H9 (cell line): ENCODE data around the gene PLP2. TPM values are rescaled to one million over a fixed set of nuclear protein-coding genes. Genes with fewer than 3 reads are reported as not detected.

Experiments
- DNase-seq: peaks from one replicate; pipeline ENCODE4 v3.0.0-alpha.2; 2017
- H2AFZ ChIP-seq: one replicate; pipeline ENCODE4 v1.6.1; 2013; ENCODE audit warnings: mild to moderate bottlenecking, low read length, control low read depth, moderate library complexity
- H2AK5ac ChIP-seq: 2 replicates; pipeline ENCODE4 v1.6.1; 2013; ENCODE audit warnings: low read length, control low read depth, mixed read lengths; ENCODE audit not compliant: insufficient read length
- H2BK120ac ChIP-seq: one replicate; pipeline ENCODE4 v1.6.1; 2013; ENCODE audit warnings: low read depth, mild to moderate bottlenecking, low read length, control low read depth, inconsistent platforms; ENCODE audit not compliant: poor library complexity, severe bottlenecking
- H2BK12ac ChIP-seq: 2 replicates; pipeline ENCODE4 v1.6.1; 2013; ENCODE audit warnings: low read length, control low read depth, mixed read lengths, low read depth; ENCODE audit not compliant: insufficient read length
- H2BK15ac ChIP-seq: 2 replicates; pipeline ENCODE4 v1.6.1; 2013; ENCODE audit warnings: low read depth, low read length, control low read depth
- H2BK20ac ChIP-seq: one replicate; pipeline ENCODE4 v1.6.1; 2013; ENCODE audit warnings: low read depth, mild to moderate bottlenecking, low read length, control low read depth, inconsistent platforms; ENCODE audit not compliant: poor library complexity, severe bottlenecking
- H2BK5ac ChIP-seq: 2 replicates; pipeline ENCODE4 v1.6.1; 2013; ENCODE audit warnings: low read length, control low read depth, mixed read lengths; ENCODE audit not compliant: insufficient read length
- H3K14ac ChIP-seq: 2 replicates; pipeline ENCODE4 v1.6.1; 2013; ENCODE audit warnings: low read length, control low read depth; ENCODE audit not compliant: insufficient read depth
- H3K18ac ChIP-seq: 2 replicates; pipeline ENCODE4 v1.6.1; 2013; ENCODE audit warnings: low read depth, mild to moderate bottlenecking, mixed read lengths, low read length, control low read depth; ENCODE audit not compliant: insufficient read length
- H3K23ac ChIP-seq: 2 replicates; pipeline ENCODE4 v1.6.1; 2013; ENCODE audit warnings: low read length, control low read depth, mixed read lengths, low read depth; ENCODE audit not compliant: insufficient read length
- H3K23me2 ChIP-seq: 2 replicates; pipeline ENCODE4 v1.6.1; 2013; ENCODE audit warnings: low read depth, mild to moderate bottlenecking, mixed read lengths, low read length, control low read depth; ENCODE audit not compliant: insufficient read length, poor library complexity, severe bottlenecking
- H3K27ac ChIP-seq: 2 replicates; pipeline ENCODE4 v1.5.1; 2013; ENCODE audit warnings: low read length, control low read depth, mixed read lengths, low read depth; ENCODE audit not compliant: insufficient read length
- H3K27me3 ChIP-seq: 2 replicates; pipeline ENCODE4 v1.6.1; 2013; ENCODE audit warnings: low read length, control low read depth, inconsistent platforms; ENCODE audit not compliant: insufficient read depth
- H3K4ac ChIP-seq: 2 replicates; pipeline ENCODE4 v1.6.1; 2013; ENCODE audit warnings: low read depth, mild to moderate bottlenecking, control low read depth, inconsistent platforms, low read length, moderate library complexity
- H3K4me1 ChIP-seq: 2 replicates; pipeline ENCODE4 v1.6.1; 2013; ENCODE audit warnings: low read length, control low read depth, inconsistent platforms; ENCODE audit not compliant: insufficient read depth
- H3K4me2 ChIP-seq: 2 replicates; pipeline ENCODE4 v1.6.1; 2013; ENCODE audit warnings: low read length, control low read depth, mixed read lengths; ENCODE audit not compliant: insufficient read length, insufficient read depth
- H3K56ac ChIP-seq: 2 replicates; pipeline ENCODE4 v1.6.1; 2013; ENCODE audit warnings: low read depth, mild to moderate bottlenecking, mixed read lengths, low read length, control low read depth; ENCODE audit not compliant: insufficient read length
- H3K79me1 ChIP-seq: 2 replicates; pipeline ENCODE4 v1.6.1; 2013; ENCODE audit warnings: low read depth, mild to moderate bottlenecking, moderate library complexity, low read length, control low read depth, inconsistent platforms; ENCODE audit not compliant: insufficient read depth, poor library complexity, severe bottlenecking
- H3K79me2 ChIP-seq: 2 replicates; pipeline ENCODE4 v1.6.1; 2013; ENCODE audit warnings: low read length, control low read depth, inconsistent platforms; ENCODE audit not compliant: insufficient read depth
- H3K9ac ChIP-seq: 2 replicates; pipeline ENCODE4 v1.6.1; 2013; ENCODE audit warnings: low read length, control low read depth, mixed read lengths; ENCODE audit not compliant: insufficient read length; ENCODE audit errors: extremely low read depth
- H3K9me3 ChIP-seq: one replicate; pipeline ENCODE4 v1.6.1; 2013; ENCODE audit warnings: low read depth, low read length, inconsistent platforms; ENCODE audit not compliant: control insufficient read depth
- H3T11ph ChIP-seq: one replicate; pipeline ENCODE4 v1.6.1; 2013; ENCODE audit warnings: mild to moderate bottlenecking, low read length, control low read depth, inconsistent platforms
- H4K20me1 ChIP-seq: one replicate; pipeline ENCODE4 v1.6.1; 2013; ENCODE audit not compliant: control insufficient read depth, insufficient read length, insufficient read depth
- H4K5ac ChIP-seq: 2 replicates; pipeline ENCODE4 v1.6.1; 2013; ENCODE audit warnings: low read depth, mild to moderate bottlenecking, mixed read lengths, low read length, control low read depth; ENCODE audit not compliant: insufficient read length
- H4K8ac ChIP-seq: replicated peaks from 2 replicates; pipeline ENCODE4 v1.6.1; 2013; ENCODE audit warnings: low read length, control low read depth, mixed read lengths, low read depth; ENCODE audit not compliant: insufficient read length
- H4K91ac ChIP-seq: 2 replicates; pipeline ENCODE4 v1.6.1; 2013; ENCODE audit warnings: low read depth, mild to moderate bottlenecking, moderate library complexity, mixed read lengths, low read length, control low read depth; ENCODE audit not compliant: insufficient read length
- H3K27ac Mint-ChIP-seq, 3 experiments: 2 replicates in 2 of 3; 3 replicates in 1 of 3; pipeline ENCODE4 v1.8.0; 2020 to 2021; ENCODE audit warnings: mixed read lengths in 3 of 3, mild to moderate bottlenecking in 1 of 3, moderate library complexity in 1 of 3
- H3K27me3 Mint-ChIP-seq: 2 replicates; pipeline ENCODE4 v1.8.0; 2021; ENCODE audit warnings: low read depth, mild to moderate bottlenecking, moderate library complexity, mixed read lengths
- H3K36me3 Mint-ChIP-seq, 3 experiments: 2 replicates in 2 of 3; 3 replicates in 1 of 3; pipeline ENCODE4 v1.8.0; 2020 to 2021; ENCODE audit warnings: low read depth in 3 of 3, mixed read lengths in 3 of 3; ENCODE audit not compliant: insufficient read depth in 1 of 3
- H3K4me1 Mint-ChIP-seq, 2 experiments: 2 replicates each; pipeline ENCODE4 v1.8.0; 2020; ENCODE audit warnings: mixed read lengths in 2 of 2
- H3K4me3 Mint-ChIP-seq, 2 experiments: 2 replicates in 1 of 2; 3 replicates in 1 of 2; pipeline ENCODE4 v1.8.0; 2020 to 2021; ENCODE audit warnings: mild to moderate bottlenecking in 2 of 2, mixed read lengths in 2 of 2, moderate library complexity in 1 of 2
- H3K9me3 Mint-ChIP-seq, 2 experiments: 2 replicates in 1 of 2; 3 replicates in 1 of 2; pipeline ENCODE4 v1.8.0; 2020; ENCODE audit warnings: mild to moderate bottlenecking in 2 of 2, mixed read lengths in 2 of 2, moderate library complexity in 1 of 2
- whole genome bisulfite sequencing: extraction: QIAGEN DNeasy Blood & Tissue Kit; methylation state at CpG from one replicate; pipeline ENCODE4 v1.1.7; 2013; ENCODE audit warnings: missing lambda C conversion rate, low lambda C conversion rate, mixed read lengths; ENCODE audit not compliant: insufficient read length; ENCODE audit errors: extremely low coverage; 5-methylcytosine and 5-hydroxymethylcytosine counted together
- total RNA-seq: library from RNA; stranded (reverse); gene quantifications from 2 replicates; pipeline ENCODE4 v1.2.1, GENCODE V29; 2021
- TF ChIP-seq, protein P1 (sequence below): fragments of 200-600 bp; sonication (generic); conservative IDR thresholded peaks from 3 replicates; pipeline ENCODE4 v1.8.0; 2021; ENCODE audit warnings: antibody characterized with exemption, mild to moderate bottlenecking

PLP2 gene
- total RNA-seq, 1 experiment from 2014 or later, result 11.7 TPM

DNA sequence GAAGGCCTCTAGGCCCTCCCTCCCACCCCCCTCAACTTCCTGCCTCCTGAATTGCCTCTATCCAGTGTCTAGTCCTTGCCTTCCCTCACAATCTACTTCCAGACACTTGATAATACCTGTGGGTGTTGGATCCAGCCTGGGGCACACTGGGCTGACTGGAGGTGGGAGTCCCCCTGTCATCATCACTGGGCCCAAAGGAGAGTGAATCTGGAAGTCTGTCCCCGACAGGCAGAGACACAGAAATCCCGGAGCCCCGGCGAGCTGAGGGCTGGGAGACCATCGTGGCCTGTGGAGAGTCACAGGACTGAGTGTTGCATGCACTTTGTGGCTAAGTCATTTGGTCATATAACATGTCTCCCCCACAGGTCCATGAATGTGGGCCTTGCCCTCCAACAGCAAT lies 36.7 kb downstream of the PLP2 start:
- WGBS, result no CpG with 5 or more reads among the region's 5 CpGs
- Histone ChIP-seq H2BK5ac (no peak overlapping the region), H3K23ac (no peak overlapping the region), H3K4me2 (no peak overlapping the region), H3K79me2 (no peaks in the 10 kb centered on the region), H2BK12ac (no peak overlapping the region), H4K91ac (no peak overlapping the region), H2BK20ac (no peak overlapping the region), H3T11ph (no peak overlapping the region), H3K9me3 (peaks cover 40% of the 10 kb centered on the region), H3K27me3 (no peaks in the 10 kb centered on the region), H4K8ac (no peak overlapping the region), H3K14ac (no peak overlapping the region; the same call in 1 of the 2 replicates), H2BK15ac (no peak overlapping the region), H2AFZ (no peak overlapping the region), H3K9ac (no peak overlapping the region), H3K56ac (no peak overlapping the region), H3K4ac (no peak overlapping the region), H2AK5ac (no peak overlapping the region), H4K5ac (no peak overlapping the region), H3K18ac (no peak overlapping the region), H3K27ac (no peak overlapping the region), H3K4me1 (no peaks in the 10 kb centered on the region), H4K20me1 (no peaks in the 10 kb centered on the region), H3K23me2 (no peaks in the 10 kb centered on the region), H3K79me1 (no peaks in the 10 kb centered on the region), H2BK120ac (no peak overlapping the region)
- H3K27me3 Mint-ChIP-seq, result peaks cover 9% of the 10 kb centered on the region
- peaks cover 65 to 85% of the 10 kb centered on the region in 2 experiments for H3K9me3 Mint-ChIP-seq
- peaks cover 0 to 18% of the 10 kb centered on the region in 2 experiments; a peak in 2 of 4 replicates for H3K4me1 Mint-ChIP-seq
- H3K27ac Mint-ChIP-seq, result no peak overlapping the region; a peak in 1 of 7 replicates
- TF ChIP-seq, protein P1, sequence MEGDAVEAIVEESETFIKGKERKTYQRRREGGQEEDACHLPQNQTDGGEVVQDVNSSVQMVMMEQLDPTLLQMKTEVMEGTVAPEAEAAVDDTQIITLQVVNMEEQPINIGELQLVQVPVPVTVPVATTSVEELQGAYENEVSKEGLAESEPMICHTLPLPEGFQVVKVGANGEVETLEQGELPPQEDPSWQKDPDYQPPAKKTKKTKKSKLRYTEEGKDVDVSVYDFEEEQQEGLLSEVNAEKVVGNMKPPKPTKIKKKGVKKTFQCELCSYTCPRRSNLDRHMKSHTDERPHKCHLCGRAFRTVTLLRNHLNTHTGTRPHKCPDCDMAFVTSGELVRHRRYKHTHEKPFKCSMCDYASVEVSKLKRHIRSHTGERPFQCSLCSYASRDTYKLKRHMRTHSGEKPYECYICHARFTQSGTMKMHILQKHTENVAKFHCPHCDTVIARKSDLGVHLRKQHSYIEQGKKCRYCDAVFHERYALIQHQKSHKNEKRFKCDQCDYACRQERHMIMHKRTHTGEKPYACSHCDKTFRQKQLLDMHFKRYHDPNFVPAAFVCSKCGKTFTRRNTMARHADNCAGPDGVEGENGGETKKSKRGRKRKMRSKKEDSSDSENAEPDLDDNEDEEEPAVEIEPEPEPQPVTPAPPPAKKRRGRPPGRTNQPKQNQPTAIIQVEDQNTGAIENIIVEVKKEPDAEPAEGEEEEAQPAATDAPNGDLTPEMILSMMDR, result no peak
- H3K36me3 Mint-ChIP-seq, result peaks cover 0 to 7% (median 4%) of the 10 kb centered on the region in 3 experiments; a peak in 2 of 7 replicates
- no peak overlapping the region for H3K4me3 Mint-ChIP-seq
- DNase-seq, result no peak
